GM12875 (cell line): ENCODE data around the gene TRIM27.
"Not testable (repeated sequence)": the region's sequence is repeated elsewhere in the genome, so short reads cannot be mapped to it uniquely, and the experiment has no call there.

Experiments
- H3K4me3 ChIP-seq: one replicate; pipeline ENCODE4 v1.5.1; 2011; ENCODE audit warnings: low read depth, low read length, control low read depth
- TF ChIP-seq, protein P1 (sequence below): IDR thresholded peaks from 2 replicates; pipeline ENCODE4 v1.5.1; 2011; ENCODE audit warnings: low read depth, mild to moderate bottlenecking, control low read depth, inconsistent platforms, low read length, moderate library complexity, borderline replicate concordance; ENCODE audit not compliant: insufficient read depth

TRIM27 gene

DNA sequence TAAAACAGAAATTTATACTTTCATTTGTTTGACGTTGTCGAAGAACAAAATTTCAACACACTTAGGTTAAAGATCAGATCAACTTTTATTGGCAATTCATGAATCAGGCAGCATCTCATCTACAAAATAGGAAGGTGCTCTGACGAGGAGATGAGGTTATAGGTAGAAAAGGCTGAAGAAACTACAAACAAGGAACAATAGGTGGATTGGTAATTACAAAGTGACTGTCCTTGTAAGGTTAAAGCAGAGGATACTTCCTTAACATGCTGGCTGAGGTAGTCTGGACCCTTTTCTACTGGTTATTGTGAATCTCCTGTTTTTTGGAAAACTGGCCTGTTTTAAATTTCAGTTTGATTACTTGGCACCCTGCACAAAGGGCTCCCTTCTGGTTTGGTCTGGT, 32.5 kb upstream of the TRIM27 start:
- TF ChIP-seq, protein P1, sequence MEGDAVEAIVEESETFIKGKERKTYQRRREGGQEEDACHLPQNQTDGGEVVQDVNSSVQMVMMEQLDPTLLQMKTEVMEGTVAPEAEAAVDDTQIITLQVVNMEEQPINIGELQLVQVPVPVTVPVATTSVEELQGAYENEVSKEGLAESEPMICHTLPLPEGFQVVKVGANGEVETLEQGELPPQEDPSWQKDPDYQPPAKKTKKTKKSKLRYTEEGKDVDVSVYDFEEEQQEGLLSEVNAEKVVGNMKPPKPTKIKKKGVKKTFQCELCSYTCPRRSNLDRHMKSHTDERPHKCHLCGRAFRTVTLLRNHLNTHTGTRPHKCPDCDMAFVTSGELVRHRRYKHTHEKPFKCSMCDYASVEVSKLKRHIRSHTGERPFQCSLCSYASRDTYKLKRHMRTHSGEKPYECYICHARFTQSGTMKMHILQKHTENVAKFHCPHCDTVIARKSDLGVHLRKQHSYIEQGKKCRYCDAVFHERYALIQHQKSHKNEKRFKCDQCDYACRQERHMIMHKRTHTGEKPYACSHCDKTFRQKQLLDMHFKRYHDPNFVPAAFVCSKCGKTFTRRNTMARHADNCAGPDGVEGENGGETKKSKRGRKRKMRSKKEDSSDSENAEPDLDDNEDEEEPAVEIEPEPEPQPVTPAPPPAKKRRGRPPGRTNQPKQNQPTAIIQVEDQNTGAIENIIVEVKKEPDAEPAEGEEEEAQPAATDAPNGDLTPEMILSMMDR = no peak
- H3K4me3 ChIP-seq = no peak overlapping the region

DNA sequence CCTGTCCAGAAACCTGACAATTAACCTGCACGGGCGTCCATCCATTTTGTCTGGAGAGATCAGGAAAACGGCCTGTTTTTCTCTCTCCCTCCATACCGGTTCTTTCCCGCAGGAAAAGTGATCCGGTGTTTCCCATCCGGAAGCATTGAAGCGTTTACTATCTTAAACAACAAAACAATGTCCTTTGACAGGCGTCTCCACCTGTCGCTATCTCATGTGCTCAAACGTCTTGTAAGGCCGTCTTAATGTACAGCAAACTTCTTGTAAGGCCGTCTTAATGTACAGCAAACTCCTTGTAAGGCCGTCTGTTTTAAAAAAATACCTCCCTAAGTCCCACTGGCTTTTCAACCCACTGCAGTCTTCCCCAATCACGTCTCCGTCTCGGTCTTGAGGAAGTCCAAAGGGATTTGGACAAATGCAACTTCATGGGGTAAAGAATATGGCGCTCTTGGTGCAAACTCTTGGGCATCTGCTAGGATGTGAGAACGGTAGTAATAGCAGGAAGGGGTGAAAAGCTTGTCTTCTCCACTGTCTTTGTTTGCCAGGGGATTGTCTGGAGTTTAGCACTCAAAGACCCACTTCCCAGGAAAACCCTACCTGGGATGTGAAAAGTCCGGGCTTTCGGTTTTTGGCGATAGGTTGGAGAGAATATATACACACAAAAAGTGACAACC, 29.9 kb upstream of the TRIM27 start:
- H3K4me3 ChIP-seq = peak overlapping the region; percentile 44
- TF ChIP-seq, protein P1 = no peak

DNA sequence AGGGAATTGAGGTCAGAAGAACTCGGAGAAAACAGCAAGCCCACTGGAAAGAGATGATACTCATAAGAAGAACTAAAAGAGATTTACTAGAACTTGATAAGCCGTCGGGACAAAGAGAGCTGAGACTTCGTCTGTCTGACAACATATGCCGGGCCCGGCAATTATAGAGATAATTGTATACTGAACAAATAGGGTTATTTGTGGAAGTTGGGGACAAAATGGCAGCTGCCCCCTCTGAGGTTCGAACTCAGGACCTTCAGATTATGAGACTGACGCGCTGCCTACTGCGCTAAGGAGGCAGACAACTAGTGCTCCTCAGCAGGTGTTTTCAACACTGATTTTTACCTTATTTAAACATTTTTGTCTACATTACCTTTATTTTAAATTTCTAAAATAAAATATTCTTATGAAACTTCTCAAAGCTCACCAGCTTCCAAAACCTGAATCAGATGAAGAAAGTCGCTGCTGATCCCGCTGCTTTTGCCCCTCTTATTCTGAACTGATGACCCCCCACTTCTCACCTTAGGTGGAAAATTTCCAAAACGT, 29.3 kb upstream of the TRIM27 start:
- H3K4me3 ChIP-seq = peak overlapping the region; percentile 44
- TF ChIP-seq, protein P1 = no peak

DNA sequence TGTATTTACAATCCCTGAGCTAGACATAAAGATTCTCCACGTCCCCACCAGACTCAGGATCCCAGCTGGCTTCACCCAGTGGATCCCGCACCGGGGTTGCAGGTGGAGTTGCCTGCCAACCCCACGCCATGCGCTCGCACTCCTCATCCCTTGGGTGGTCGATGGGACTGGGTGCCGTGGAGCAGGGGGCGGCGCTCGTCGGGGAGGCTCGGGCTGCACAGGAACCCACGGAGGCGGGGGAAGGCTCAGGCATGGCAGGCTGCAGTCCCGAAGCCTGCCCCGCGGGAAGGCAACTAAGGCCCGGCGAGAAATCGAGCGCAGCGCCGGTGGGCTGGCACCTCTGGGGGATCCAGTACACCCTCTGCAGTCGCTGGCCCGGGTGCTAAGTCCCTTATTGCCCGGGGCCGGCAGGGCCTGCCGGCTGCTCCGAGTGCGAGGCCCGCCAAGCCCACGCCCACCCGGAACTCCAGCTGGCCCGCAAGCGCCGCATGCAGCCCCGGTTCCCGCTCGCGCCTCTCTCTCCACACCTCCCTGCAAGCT, 25.9 kb upstream of the TRIM27 start:
- H3K4me3 ChIP-seq = not testable (repeated sequence)

DNA sequence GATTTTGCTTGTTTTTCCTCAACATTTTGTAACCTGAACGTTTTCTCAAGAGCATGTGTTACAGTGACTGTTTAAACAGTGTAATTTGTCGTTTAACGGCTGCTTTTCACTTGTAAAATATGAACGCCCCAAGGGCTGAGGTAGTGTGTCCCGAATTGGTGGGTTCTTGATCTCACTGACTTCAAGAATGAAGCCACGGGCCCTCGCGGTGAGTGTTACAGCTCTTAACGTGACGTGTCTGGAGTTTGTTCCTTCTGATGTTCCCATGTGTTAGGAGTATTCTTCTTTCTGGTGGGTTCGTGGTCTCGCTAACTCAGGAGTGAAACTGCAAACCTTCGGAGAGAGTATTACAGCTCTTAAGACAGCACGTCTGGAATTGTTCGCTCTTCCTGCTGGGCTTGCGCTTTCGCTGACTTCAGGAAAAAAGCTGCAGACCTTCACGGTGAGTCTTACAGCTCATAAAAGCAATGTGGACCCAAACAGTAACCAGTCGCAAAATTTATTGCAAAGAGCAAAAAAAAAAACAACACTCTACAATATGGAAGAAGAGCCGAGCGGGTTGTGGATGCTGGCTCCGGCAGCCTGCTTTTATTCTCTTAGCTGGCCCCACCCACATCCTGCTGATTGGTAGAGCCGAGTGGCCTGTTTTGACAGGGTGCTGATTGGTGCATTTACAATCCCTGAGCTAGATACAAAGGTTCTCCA, 25.1 kb upstream of the TRIM27 start:
- TF ChIP-seq, protein P1 = no peak

DNA sequence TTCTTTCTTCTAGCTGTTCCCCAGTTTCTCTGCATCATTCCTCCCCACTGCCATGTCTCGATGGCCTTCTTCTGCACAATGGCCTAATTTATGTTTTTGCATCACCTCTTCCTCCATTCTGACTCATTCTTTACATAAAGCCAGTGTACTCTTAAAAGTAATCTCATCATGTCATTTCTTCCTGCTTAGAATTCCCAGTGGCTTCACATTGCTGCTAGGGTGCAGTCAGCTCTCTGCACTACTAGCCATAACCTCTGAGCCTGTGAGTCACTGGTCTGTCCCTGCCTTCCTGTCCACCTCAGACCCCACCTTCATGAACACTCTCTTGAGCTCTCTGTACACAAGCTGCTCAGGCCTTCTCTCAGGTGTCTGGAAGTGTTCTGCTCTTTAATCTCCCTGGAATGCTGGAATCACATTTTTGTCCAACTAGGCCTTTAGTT, 24.1 kb upstream of the TRIM27 start:
- no peak overlapping the region for H3K4me3 ChIP-seq
- TF ChIP-seq, protein P1 = no peak

More for the DNA sequence above, 25.1 kb upstream of the TRIM27 start:
- no peak overlapping the region for H3K4me3 ChIP-seq

DNA sequence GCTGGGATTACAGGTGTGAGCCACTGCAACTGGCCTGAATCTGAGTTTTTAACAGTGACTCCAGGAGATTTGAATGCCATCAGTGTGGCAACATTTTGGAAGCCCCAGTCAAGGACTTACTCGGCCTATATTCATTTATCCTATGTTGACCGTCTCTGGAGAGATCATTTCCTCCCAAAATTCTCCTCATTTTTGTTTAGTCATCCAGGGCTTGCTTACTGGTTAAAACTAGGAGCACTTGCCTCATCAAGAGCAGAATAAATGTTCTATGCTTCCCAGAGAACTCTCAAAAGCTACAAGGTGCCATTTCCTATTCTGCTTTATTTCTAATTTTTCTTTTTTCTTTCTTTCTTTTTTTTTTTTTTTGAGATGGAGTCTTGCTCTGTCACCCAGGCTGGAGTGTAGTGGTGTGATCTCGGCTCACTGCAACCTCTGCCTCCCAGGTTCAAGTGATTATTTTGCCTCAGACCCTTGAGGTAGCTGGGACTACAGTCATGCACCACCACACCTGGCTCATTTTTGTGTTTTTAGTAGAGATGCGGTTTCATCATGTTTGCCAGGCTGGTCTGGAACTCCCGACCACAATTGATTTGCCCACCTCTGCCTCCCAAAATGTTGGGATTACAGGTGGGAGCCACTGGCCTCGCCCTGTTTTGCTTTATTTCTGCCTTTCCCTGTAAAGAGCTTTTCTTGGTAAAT, 23.4 kb upstream of the TRIM27 start:
- no peak overlapping the region for H3K4me3 ChIP-seq
- TF ChIP-seq, protein P1 = no peak
